HG02852 (cell line): Measurements from ENCODE around the gene LBR.
"Not testable (repeated sequence)": the region's sequence is repeated elsewhere in the genome, so short reads cannot be mapped to it uniquely, and the experiment has no call there.

Experiments used
- ATAC-seq: cut with Tn5 transposase; IDR thresholded peaks from one replicate; pipeline ENCODE4 v1.9.1; 2021; ENCODE audit warnings: mild to moderate bottlenecking, moderate library complexity; ENCODE audit not compliant: unreplicated experiment

The LBR gene

GRCh38 chr1:225423518-225423855 lies 4.4 kb downstream of the LBR start:
- no peak for ATAC-seq

GRCh38 chr1:225422795-225423517 lies 4.9 kb downstream of the LBR start:
- no peak for ATAC-seq

GRCh38 chr1:225422031-225422605 lies 5.7 kb downstream of the LBR start:
- ATAC-seq, result no peak

- no peak for ATAC-seq
Observed at GRCh38 chr1:225418598-225418997, 9.2 kb downstream of the LBR start.

GRCh38 chr1:225418059-225418458 lies 9.8 kb downstream of the LBR start:
- ATAC-seq, result no peak

GRCh38 chr1:225415967-225416745 lies 11.7 kb downstream of the LBR start:
- ATAC-seq, result no peak

GRCh38 chr1:225415307-225415706 lies 12.5 kb downstream of the LBR start:
- no peak for ATAC-seq

- ATAC-seq, result no peak
Observed at GRCh38 chr1:225413708-225414375, 14.0 kb downstream of the LBR start.

- ATAC-seq, result no peak
Observed at GRCh38 chr1:225412803-225413351, 15.0 kb downstream of the LBR start.

GRCh38 chr1:225412321-225412720 lies 15.5 kb downstream of the LBR start:
- no peak for ATAC-seq

- no peak for ATAC-seq
Observed at GRCh38 chr1:225410036-225410435, 17.8 kb downstream of the LBR start.

- no peak for ATAC-seq
Observed at GRCh38 chr1:225409051-225409450, 18.8 kb downstream of the LBR start.

- ATAC-seq, result no peak
Observed at GRCh38 chr1:225408249-225408648, 19.6 kb downstream of the LBR start.

GRCh38 chr1:225407755-225408154 lies 20.1 kb downstream of the LBR start:
- no peak for ATAC-seq

GRCh38 chr1:225406976-225407725 lies 20.7 kb downstream of the LBR start:
- no peak for ATAC-seq

- ATAC-seq, result no peak
Observed at GRCh38 chr1:225400968-225401367, 26.9 kb downstream of the LBR start.

GRCh38 chr1:225396357-225396756 lies 31.5 kb downstream of the LBR start:
- ATAC-seq, result no peak

- no peak for ATAC-seq
Observed at GRCh38 chr1:225389843-225390242, 38.0 kb downstream of the LBR start.

GRCh38 chr1:225388372-225388771 lies 39.5 kb downstream of the LBR start:
- ATAC-seq, result no peak

GRCh38 chr1:225386860-225387259 lies 41.0 kb downstream of the LBR start:
- ATAC-seq, result not testable (repeated sequence)

GRCh38 chr1:225380691-225381090 lies 47.1 kb downstream of the LBR start:
- no peak for ATAC-seq
